HG03571 (cell line): ENCODE measurements around the gene SLC9A3.

Source experiments
- ATAC-seq: cut with Tn5 transposase; IDR thresholded peaks from one replicate; pipeline ENCODE4 v1.9.1; 2021; ENCODE audit not compliant: unreplicated experiment

SLC9A3 gene

GRCh38 chr5:539469-540070, 15.3 kb upstream of the SLC9A3 start:
- no peak for ATAC-seq

DNA sequence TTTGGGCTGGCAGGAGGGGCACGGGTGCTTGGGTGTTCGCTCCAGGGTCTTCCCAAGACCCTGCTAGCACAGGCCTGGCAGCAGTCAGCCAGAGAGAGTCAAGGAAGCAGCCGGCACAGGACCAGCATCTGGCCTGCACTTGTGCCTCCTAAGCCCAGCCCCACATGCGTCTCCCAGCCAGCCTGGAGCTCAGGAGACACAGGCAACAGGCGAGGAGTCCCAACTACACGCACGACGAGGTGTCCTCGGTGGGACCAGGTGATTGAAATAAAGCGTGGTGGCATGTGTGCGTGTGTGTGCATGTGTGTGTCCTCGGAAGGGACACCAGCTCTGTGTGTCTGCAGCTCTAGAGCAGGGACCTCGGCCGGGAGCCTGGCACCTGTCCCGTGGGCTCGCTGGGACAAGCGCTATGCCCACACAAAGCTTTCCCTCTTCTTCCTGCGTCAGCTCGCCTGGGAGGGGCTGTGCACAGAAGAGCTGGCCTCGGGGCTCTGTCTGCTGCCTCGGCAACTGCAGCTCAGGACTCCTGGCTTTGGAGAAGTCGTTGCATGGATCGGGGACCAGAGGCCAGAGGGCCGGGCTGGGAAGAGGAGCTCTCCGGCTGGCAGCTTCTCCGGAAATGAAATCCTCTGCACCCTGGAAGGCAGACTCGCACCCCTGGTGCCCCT, 14.7 kb upstream of the SLC9A3 start:
- no peak for ATAC-seq

- no peak for ATAC-seq
Observed at GRCh38 chr5:538271-538771, 14.1 kb upstream of the SLC9A3 start.

DNA sequence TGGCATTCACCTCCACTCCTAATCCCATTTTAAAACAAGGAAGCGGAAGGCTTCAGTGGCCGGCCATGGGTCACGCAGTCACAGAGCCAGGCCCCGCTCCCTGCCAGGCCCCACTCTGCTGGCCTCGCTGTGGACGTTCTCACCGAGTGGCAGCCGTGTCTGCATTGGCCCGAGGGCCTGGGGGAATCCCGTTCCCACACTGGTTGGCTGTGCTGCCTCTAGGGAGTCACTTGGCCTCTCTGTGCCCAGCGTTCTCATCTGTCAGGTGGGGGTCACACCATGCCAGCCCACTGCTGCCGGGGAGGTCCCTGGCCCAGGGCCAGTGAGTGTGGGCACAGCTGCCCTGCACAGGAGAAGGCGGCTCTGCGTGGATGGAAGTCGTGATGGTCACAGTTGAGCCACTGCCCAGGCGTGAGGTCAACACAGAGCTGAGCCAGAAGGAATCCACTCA, 13.4 kb upstream of the SLC9A3 start:
- no peak for ATAC-seq

- ATAC-seq: no peak
Observed at GRCh38 chr5:537098-537497, 12.8 kb upstream of the SLC9A3 start.

- ATAC-seq: no peak
Observed at GRCh38 chr5:535846-536698, 11.8 kb upstream of the SLC9A3 start.

GRCh38 chr5:534743-535671, 10.8 kb upstream of the SLC9A3 start:
- ATAC-seq: no peak

DNA sequence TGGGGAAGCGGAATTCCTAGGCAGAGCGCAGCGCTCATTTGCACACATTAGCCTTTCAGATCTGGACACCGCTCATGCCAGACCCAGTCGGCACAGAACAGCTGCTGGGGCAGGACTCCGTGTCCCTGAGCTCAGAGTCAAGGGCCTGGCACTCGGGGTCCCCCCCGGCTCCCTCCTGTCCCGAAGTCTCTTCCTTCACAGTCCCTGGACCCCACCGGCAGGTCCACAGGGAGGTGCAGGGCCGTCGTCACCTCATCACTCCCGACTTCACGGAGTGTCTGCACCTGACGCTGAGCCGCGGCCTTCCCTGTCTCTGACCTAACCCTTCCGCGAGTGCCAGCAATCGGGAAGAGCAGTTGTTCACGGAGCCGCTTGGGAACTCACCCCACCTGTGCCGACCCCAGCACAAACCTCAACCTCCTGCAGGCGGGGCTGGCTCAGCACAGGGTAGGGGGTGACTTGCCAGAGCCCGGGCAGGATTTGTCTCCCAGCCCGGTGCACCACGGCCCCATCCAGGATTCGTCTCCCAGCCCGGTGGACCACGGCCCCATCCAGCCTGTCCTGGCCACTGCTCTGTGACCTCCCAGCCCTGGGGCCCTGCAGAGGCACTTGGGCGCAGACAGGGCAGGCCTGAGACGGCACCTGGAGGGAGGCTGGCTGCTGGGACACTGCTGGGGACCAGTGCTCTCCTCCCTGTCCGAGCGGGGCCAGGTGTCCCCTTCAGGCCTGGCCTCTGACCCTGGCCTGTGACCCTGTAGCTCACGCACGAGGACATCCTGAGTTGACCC, 9.9 kb upstream of the SLC9A3 start:
- ATAC-seq: no peak

- ATAC-seq: no peak
Observed at GRCh38 chr5:533243-533954, 9.2 kb upstream of the SLC9A3 start.

DNA sequence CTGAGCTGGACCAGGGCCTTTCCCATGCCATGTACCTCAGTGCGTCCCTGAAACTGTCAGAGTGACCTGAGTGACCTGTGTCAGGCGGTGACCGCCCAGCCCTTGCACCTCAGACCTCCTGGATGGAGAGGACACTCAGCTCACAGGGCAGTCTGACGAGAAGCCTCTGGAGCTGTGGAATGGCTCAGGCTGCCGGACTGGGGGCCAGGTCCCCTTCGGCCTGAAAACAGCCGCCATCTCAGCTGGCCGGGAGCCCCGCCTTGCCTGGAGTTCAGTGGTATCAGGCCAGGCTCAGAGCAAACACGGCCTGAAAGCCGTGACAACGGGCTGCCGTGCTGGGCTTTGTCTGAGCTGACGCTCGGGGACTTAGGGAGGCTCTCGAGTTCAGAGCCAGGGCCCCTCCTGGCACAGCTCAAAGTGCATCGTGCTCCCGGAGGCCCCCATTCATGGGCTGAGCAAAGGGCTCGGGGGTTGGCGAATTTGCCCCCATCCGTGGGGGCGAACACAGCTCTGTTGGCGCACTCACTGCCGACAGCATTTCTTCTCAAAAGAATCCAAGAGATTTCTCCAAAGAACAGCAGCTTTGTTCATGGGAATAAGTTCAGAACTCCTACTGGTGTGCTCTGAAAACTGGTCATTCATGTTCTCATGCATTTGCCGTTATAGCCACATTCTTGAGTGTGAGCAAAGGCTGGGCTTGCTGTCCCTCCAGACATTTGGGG, 8.4 kb upstream of the SLC9A3 start:
- no peak for ATAC-seq

DNA sequence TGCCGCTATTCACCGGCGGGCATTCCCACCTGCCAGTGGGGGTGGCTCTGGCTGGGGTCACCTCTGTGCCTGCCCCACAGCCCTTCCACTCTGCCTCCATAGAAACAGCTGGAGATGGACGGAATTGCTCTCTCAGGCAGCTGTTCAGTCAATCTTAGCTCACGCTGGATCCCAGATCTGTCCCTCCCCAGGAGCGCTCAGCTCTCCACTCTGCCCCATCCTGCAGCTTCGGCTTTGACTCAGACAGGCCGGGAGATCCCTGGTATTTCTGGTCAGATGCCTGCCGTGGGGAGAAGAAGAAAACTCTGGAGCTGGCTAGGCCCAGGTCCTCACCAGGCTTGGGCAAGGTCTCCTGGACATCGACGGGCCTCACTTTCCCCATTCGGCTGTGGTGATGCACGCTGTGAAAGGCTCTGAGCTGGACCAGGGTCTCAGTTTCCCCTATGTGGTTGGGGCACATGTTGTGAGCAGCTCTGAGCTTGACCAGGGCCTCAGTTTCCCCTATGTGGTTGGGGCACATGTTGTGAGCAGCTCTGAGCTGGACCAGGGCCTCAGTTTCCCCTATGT, 7.6 kb upstream of the SLC9A3 start:
- ATAC-seq: no peak

GRCh38 chr5:531101-531748, 7.0 kb upstream of the SLC9A3 start:
- no peak for ATAC-seq

GRCh38 chr5:530001-530955, 6.0 kb upstream of the SLC9A3 start:
- ATAC-seq: no peak

DNA sequence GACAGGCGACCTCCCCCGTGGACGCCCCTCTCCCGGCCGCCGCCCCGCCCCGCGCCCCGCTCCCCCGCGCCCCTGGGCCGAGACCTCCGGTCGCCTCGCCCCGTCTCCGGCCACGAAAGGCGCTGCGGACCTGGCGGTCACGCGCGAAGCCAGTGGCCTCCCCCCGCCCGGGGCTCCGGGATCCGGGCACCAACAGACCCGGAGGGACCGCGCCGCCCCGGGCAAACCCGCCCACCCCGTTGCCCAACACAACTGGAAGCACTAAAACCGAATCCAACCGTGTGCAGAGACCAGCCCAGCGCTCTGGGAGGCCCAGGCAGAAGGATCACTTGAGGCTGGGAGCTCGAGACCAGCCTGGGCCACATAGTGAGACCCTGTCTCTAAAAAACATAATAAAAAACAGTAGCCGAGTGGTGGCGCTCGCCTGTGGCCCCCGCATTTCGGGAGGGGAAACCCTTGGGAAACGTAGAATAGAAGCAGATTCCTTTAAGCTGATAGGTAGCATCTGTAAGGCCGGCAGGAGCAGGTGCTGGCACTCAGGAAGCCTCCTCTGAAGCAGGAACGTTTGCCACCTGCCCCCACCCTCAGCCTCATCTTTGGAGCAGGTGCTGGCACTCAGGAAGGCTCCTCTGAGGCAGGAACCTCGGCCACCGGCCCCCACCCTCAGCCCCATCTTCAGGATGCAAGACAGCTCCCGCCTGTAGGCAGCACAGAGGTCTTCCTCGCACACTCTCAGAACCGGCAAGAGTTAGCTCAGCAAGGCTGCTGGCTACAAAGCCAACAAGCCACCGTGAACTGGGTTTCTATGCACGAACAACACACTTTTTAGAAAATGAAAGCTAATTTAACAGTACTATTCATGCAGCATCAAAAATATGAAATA, 4.6 kb upstream of the SLC9A3 start:
- ATAC-seq: no peak
